Measurements from ENCODE around the gene PURA.
"Not testable (repeated sequence)": the region's sequence is repeated elsewhere in the genome, so short reads cannot be mapped to it uniquely, and the experiment has no call there.

Gene PURA

GRCh38 chr5:140141241-140141640 is 27.3 kb downstream of the PURA start:
- no peak for DNase-seq

- DNase-seq, result no peak
Observed at GRCh38 chr5:140142246-140142645, 28.3 kb downstream of the PURA start.

- no peak for DNase-seq
Observed at GRCh38 chr5:140142856-140143255, 28.9 kb downstream of the PURA start.

- no peak for DNase-seq
Observed at GRCh38 chr5:140143521-140144258, 29.8 kb downstream of the PURA start.

GRCh38 chr5:140145256-140145655 is 31.3 kb downstream of the PURA start:
- no peak for DNase-seq

- no peak for DNase-seq
Observed at GRCh38 chr5:140145818-140146522, 32.1 kb downstream of the PURA start.

- no peak for DNase-seq
Observed at GRCh38 chr5:140146523-140146842, 32.6 kb downstream of the PURA start.

- DNase-seq, result no peak
Observed at GRCh38 chr5:140147460-140147859, 33.6 kb downstream of the PURA start.

GRCh38 chr5:140148508-140148907 is 34.6 kb downstream of the PURA start:
- no peak for DNase-seq

- no peak for DNase-seq
Observed at GRCh38 chr5:140150201-140150600, 36.3 kb downstream of the PURA start.

GRCh38 chr5:140151144-140152021 is 37.5 kb downstream of the PURA start:
- DNase-seq, result no peak

- DNase-seq, result no peak
Observed at GRCh38 chr5:140152022-140152999, 38.4 kb downstream of the PURA start.

- no peak for DNase-seq
Observed at GRCh38 chr5:140153255-140153654, 39.3 kb downstream of the PURA start.

GRCh38 chr5:140153905-140154304 is 40.0 kb downstream of the PURA start:
- DNase-seq, result no peak

GRCh38 chr5:140154710-140155381 is 40.9 kb downstream of the PURA start:
- not testable (repeated sequence) for DNase-seq

- DNase-seq, result no peak
Observed at GRCh38 chr5:140157032-140157781, 43.3 kb downstream of the PURA start.

GRCh38 chr5:140159014-140159927 is 45.4 kb downstream of the PURA start:
- DNase-seq, result no peak

- no peak for DNase-seq
Observed at GRCh38 chr5:140162275-140162674, 48.4 kb downstream of the PURA start.

GRCh38 chr5:140162781-140163180 is 48.9 kb downstream of the PURA start:
- DNase-seq, result no peak
